Measurements from ENCODE around the gene TGFBR2.

Gene TGFBR2

GRCh38 chr3:30658328-30659052, 52.1 kb downstream of the TGFBR2 start:
- H3K9me3 ChIP-seq (ENCODE audit: low read depth, low read length) = no peaks in the 10 kb centered on the region
- H3K27ac ChIP-seq = peak overlapping the region; percentile 54
- peak overlapping the region; percentile 59 for H3K4me3 ChIP-seq
- H3K36me3 ChIP-seq (ENCODE audit: insufficient read depth, low read length) = no peaks in the 10 kb centered on the region
- no peak for DNase-seq (ENCODE audit: low read depth, low spot score)
- H3K9ac ChIP-seq (ENCODE audit: insufficient read length) = no peak overlapping the region
- TF ChIP-seq POLR2AphosphoS5 (IDR thresholded peaks at IDR 0.05; ENCODE audit: borderline replicate concordance, low read depth, low read length) = no peak
- no peak for TF ChIP-seq EZH2 (IDR thresholded peaks at IDR 0.05)
- TF ChIP-seq FOXP2 (optimal IDR thresholded peaks at IDR 0.05; ENCODE audit: control extremely low read depth, extremely low read length, insufficient read depth) = peak; percentile 84

- TF ChIP-seq EZH2 (IDR thresholded peaks at IDR 0.05) = no peak
- TF ChIP-seq POLR2AphosphoS5 (IDR thresholded peaks at IDR 0.05; ENCODE audit: borderline replicate concordance, low read depth, low read length) = no peak
- no peak for TF ChIP-seq FOXP2 (optimal IDR thresholded peaks at IDR 0.05; ENCODE audit: control extremely low read depth, extremely low read length, insufficient read depth)
- DNase-seq (ENCODE audit: low read depth, low spot score) = no peak
- no peak overlapping the region for H3K9ac ChIP-seq (ENCODE audit: insufficient read length)
- H3K9me3 ChIP-seq (ENCODE audit: low read depth, low read length) = no peaks in the 10 kb centered on the region
- H3K36me3 ChIP-seq (ENCODE audit: insufficient read depth, low read length) = no peaks in the 10 kb centered on the region
- peak overlapping the region; percentile 59 for H3K4me3 ChIP-seq
- H3K27ac ChIP-seq = no peak overlapping the region
Measured at GRCh38 chr3:30659270-30660130, 53.1 kb downstream of the TGFBR2 start.

- H3K27ac ChIP-seq = no peak overlapping the region
- TF ChIP-seq POLR2AphosphoS5 (IDR thresholded peaks at IDR 0.05; ENCODE audit: borderline replicate concordance, low read depth, low read length) (no peak), EZH2 (IDR thresholded peaks at IDR 0.05) (no peak), FOXP2 (optimal IDR thresholded peaks at IDR 0.05; ENCODE audit: control extremely low read depth, extremely low read length, insufficient read depth) (no peak)
Measured at GRCh38 chr3:30660136-30660535, 53.7 kb downstream of the TGFBR2 start.

GRCh38 chr3:30660656-30661055, 54.3 kb downstream of the TGFBR2 start:
- no peak for DNase-seq (ENCODE audit: low read depth, low spot score)
- no peak overlapping the region for H3K27ac ChIP-seq
- H3K9ac ChIP-seq (ENCODE audit: insufficient read length) = no peak overlapping the region
- H3K9me3 ChIP-seq (ENCODE audit: low read depth, low read length) = no peaks in the 10 kb centered on the region
- H3K4me3 ChIP-seq = no peak overlapping the region
- no peaks in the 10 kb centered on the region for H3K36me3 ChIP-seq (ENCODE audit: insufficient read depth, low read length)
- no peak for TF ChIP-seq POLR2AphosphoS5 (IDR thresholded peaks at IDR 0.05; ENCODE audit: borderline replicate concordance, low read depth, low read length)
- TF ChIP-seq FOXP2 (optimal IDR thresholded peaks at IDR 0.05; ENCODE audit: control extremely low read depth, extremely low read length, insufficient read depth) = no peak
- TF ChIP-seq EZH2 (IDR thresholded peaks at IDR 0.05) = no peak

More at GRCh38 chr3:30660136-30660535, 53.7 kb downstream of the TGFBR2 start:
- DNase-seq (ENCODE audit: low read depth, low spot score) = no peak
- Histone ChIP-seq H3K36me3 (ENCODE audit: insufficient read depth, low read length) (no peaks in the 10 kb centered on the region), H3K9me3 (ENCODE audit: low read depth, low read length) (no peaks in the 10 kb centered on the region), H3K9ac (ENCODE audit: insufficient read length) (no peak overlapping the region), H3K4me3 (no peak overlapping the region)

- DNase-seq (ENCODE audit: low read depth, low spot score) = no peak
- Histone ChIP-seq H3K4me3 (no peak overlapping the region), H3K9ac (ENCODE audit: insufficient read length) (no peak overlapping the region), H3K9me3 (ENCODE audit: low read depth, low read length) (no peaks in the 10 kb centered on the region), H3K27ac (no peak overlapping the region), H3K36me3 (ENCODE audit: insufficient read depth, low read length) (no peaks in the 10 kb centered on the region)
- TF ChIP-seq POLR2AphosphoS5 (IDR thresholded peaks at IDR 0.05; ENCODE audit: borderline replicate concordance, low read depth, low read length) = no peak
Measured at GRCh38 chr3:30661098-30661873, 54.9 kb downstream of the TGFBR2 start.

- no peaks in the 10 kb centered on the region for H3K9me3 ChIP-seq (ENCODE audit: low read depth, low read length)
- no peak overlapping the region for H3K9ac ChIP-seq (ENCODE audit: insufficient read length)
- H3K27ac ChIP-seq = no peak overlapping the region
- no peaks in the 10 kb centered on the region for H3K36me3 ChIP-seq (ENCODE audit: insufficient read depth, low read length)
- H3K4me3 ChIP-seq = no peak overlapping the region
- no peak for TF ChIP-seq EZH2 (IDR thresholded peaks at IDR 0.05)
- no peak for TF ChIP-seq POLR2AphosphoS5 (IDR thresholded peaks at IDR 0.05; ENCODE audit: borderline replicate concordance, low read depth, low read length)
- TF ChIP-seq FOXP2 (optimal IDR thresholded peaks at IDR 0.05; ENCODE audit: control extremely low read depth, extremely low read length, insufficient read depth) = no peak
- DNase-seq (ENCODE audit: low read depth, low spot score) = no peak
Measured at GRCh38 chr3:30662836-30663235, 56.4 kb downstream of the TGFBR2 start.

GRCh38 chr3:30663533-30664241, 57.3 kb downstream of the TGFBR2 start:
- Histone ChIP-seq H3K27ac (no peak overlapping the region), H3K4me3 (no peak overlapping the region), H3K36me3 (ENCODE audit: insufficient read depth, low read length) (no peaks in the 10 kb centered on the region), H3K9ac (ENCODE audit: insufficient read length) (no peak overlapping the region), H3K9me3 (ENCODE audit: low read depth, low read length) (no peaks in the 10 kb centered on the region)
- DNase-seq (ENCODE audit: low read depth, low spot score) = no peak
- TF ChIP-seq POLR2AphosphoS5 (IDR thresholded peaks at IDR 0.05; ENCODE audit: borderline replicate concordance, low read depth, low read length) = no peak
- no peak for TF ChIP-seq EZH2 (IDR thresholded peaks at IDR 0.05)
- no peak for TF ChIP-seq FOXP2 (optimal IDR thresholded peaks at IDR 0.05; ENCODE audit: control extremely low read depth, extremely low read length, insufficient read depth)

All from SK-N-MC (cell line).